Nephron progenitor cell (in vitro differentiated cells): ENCODE results near the gene CDK8.

Experiments
- DNase-seq: peaks from one replicate; pipeline ENCODE4 v3.0.0; 2021
- H3K27ac Mint-ChIP-seq: 2 replicates; pipeline ENCODE4 v1.8.0; 2021; ENCODE audit warnings: mild to moderate bottlenecking, moderate library complexity, mixed read lengths
- H3K27me3 Mint-ChIP-seq: 2 replicates; pipeline ENCODE4 v1.8.0; 2021; ENCODE audit warnings: mild to moderate bottlenecking, low read depth, mixed read lengths; ENCODE audit not compliant: poor library complexity
- H3K36me3 Mint-ChIP-seq: 2 replicates; pipeline ENCODE4 v1.8.0; 2021; ENCODE audit warnings: low read depth, mixed read lengths
- H3K4me1 Mint-ChIP-seq: 2 replicates; pipeline ENCODE4 v1.8.0; 2021; ENCODE audit warnings: mixed read lengths
- H3K4me3 Mint-ChIP-seq: 2 replicates; pipeline ENCODE4 v1.8.0; 2021; ENCODE audit warnings: mild to moderate bottlenecking, moderate library complexity, mixed read lengths
- H3K9me3 Mint-ChIP-seq: 2 replicates; pipeline ENCODE4 v1.8.0; 2021; ENCODE audit warnings: mild to moderate bottlenecking, moderate library complexity, mixed read lengths
- CTCF ChIP-seq: fragments of 200-600 bp; sonication (generic); IDR thresholded peaks from 2 replicates; pipeline ENCODE4 v1.5.0; 2021; ENCODE audit warnings: antibody characterized with exemption

The CDK8 gene

GRCh38 chr13:26425443-26426358, 171.8 kb downstream of the CDK8 start:
- peaks cover 10% of the 10 kb centered on the region for H3K27me3 Mint-ChIP-seq
- peaks cover 5% of the 10 kb centered on the region for H3K4me1 Mint-ChIP-seq
- DNase-seq, result no peak
- no peaks in the 10 kb centered on the region for H3K36me3 Mint-ChIP-seq
- H3K27ac Mint-ChIP-seq, result no peak overlapping the region
- H3K4me3 Mint-ChIP-seq, result no peak overlapping the region
- H3K9me3 Mint-ChIP-seq, result no peaks in the 10 kb centered on the region
- TF ChIP-seq CTCF, result no peak

- no peak for TF ChIP-seq CTCF
- no peaks in the 10 kb centered on the region for H3K36me3 Mint-ChIP-seq
- no peak for DNase-seq
- H3K27ac Mint-ChIP-seq, result no peak overlapping the region
- peaks cover 7% of the 10 kb centered on the region for H3K27me3 Mint-ChIP-seq
- H3K4me1 Mint-ChIP-seq, result no peaks in the 10 kb centered on the region
- H3K9me3 Mint-ChIP-seq, result peaks cover 42% of the 10 kb centered on the region
- H3K4me3 Mint-ChIP-seq, result no peak overlapping the region
Observed at GRCh38 chr13:26433776-26434175, 179.8 kb downstream of the CDK8 start.

- no peaks in the 10 kb centered on the region for H3K4me1 Mint-ChIP-seq
- no peak for DNase-seq
- H3K9me3 Mint-ChIP-seq, result peaks cover 45% of the 10 kb centered on the region
- no peaks in the 10 kb centered on the region for H3K36me3 Mint-ChIP-seq
- no peak for TF ChIP-seq CTCF
- peaks cover 4% of the 10 kb centered on the region for H3K27me3 Mint-ChIP-seq
- H3K4me3 Mint-ChIP-seq, result no peak overlapping the region
- H3K27ac Mint-ChIP-seq, result no peak overlapping the region
Observed at GRCh38 chr13:26435171-26435570, 181.2 kb downstream of the CDK8 start.

- DNase-seq, result no peak
- H3K4me1 Mint-ChIP-seq, result no peaks in the 10 kb centered on the region
- H3K36me3 Mint-ChIP-seq, result no peaks in the 10 kb centered on the region
- TF ChIP-seq CTCF, result no peak
- no peak overlapping the region for H3K27ac Mint-ChIP-seq
- peaks cover 45% of the 10 kb centered on the region for H3K9me3 Mint-ChIP-seq
- peaks cover 4% of the 10 kb centered on the region for H3K27me3 Mint-ChIP-seq
- H3K4me3 Mint-ChIP-seq, result no peak overlapping the region
Observed at GRCh38 chr13:26435646-26436045, 181.7 kb downstream of the CDK8 start.

- Mint-ChIP-seq H3K9me3 (peaks cover 45% of the 10 kb centered on the region), H3K4me1 (no peaks in the 10 kb centered on the region), H3K27ac (no peak overlapping the region), H3K4me3 (no peak overlapping the region), H3K36me3 (no peaks in the 10 kb centered on the region), H3K27me3 (peaks cover 4% of the 10 kb centered on the region)
- no peak for DNase-seq
- no peak for TF ChIP-seq CTCF
Observed at GRCh38 chr13:26436914-26437313, 183.0 kb downstream of the CDK8 start.

GRCh38 chr13:26440111-26440510, 186.2 kb downstream of the CDK8 start:
- no peak overlapping the region for H3K4me3 Mint-ChIP-seq
- H3K4me1 Mint-ChIP-seq, result no peaks in the 10 kb centered on the region
- no peaks in the 10 kb centered on the region for H3K36me3 Mint-ChIP-seq
- no peaks in the 10 kb centered on the region for H3K27me3 Mint-ChIP-seq
- TF ChIP-seq CTCF, result no peak
- peaks cover 37% of the 10 kb centered on the region for H3K9me3 Mint-ChIP-seq
- no peak overlapping the region for H3K27ac Mint-ChIP-seq
- no peak for DNase-seq
